ENCODE data around the gene CD300LG. TPM values are rescaled to one million over a fixed set of nuclear protein-coding genes. Genes with fewer than 3 reads are reported as not detected.

CD300LG gene
- total RNA-seq, 1 donor from 2014 or later = 12.6 TPM

- Histone ChIP-seq H3K27ac (replicated peaks) (peak overlapping the region; percentile 93), H3K36me3 (peaks cover 43% of the 10 kb centered on the region), H3K27me3 (ENCODE audit: low read depth) (no peaks in the 10 kb centered on the region), H3K4me3 (peak overlapping the region; percentile 78), H3K9me3 (replicated peaks) (peaks cover 6% of the 10 kb centered on the region), H3K4me1 (peaks cover 67% of the 10 kb centered on the region)
- intact Hi-C loops (cut with micrococcal nuclease) = no loop called here
- DNase-seq = peak; percentile 83
- TF ChIP-seq CTCF (IDR thresholded peaks at IDR 0.05; ENCODE audit: borderline replicate concordance) = no peak
These were observed 15.3 kb upstream of the CD300LG start for GRCh38 chr17:43831633-43832032.

- TF ChIP-seq CTCF (IDR thresholded peaks at IDR 0.05; ENCODE audit: borderline replicate concordance) = no peak
- intact Hi-C loops (cut with micrococcal nuclease) = no loop called here
- Histone ChIP-seq H3K36me3 (peaks cover 38% of the 10 kb centered on the region), H3K4me1 (peaks cover 61% of the 10 kb centered on the region), H3K9me3 (replicated peaks) (peaks cover 6% of the 10 kb centered on the region), H3K27ac (replicated peaks) (peak overlapping the region; percentile 93), H3K27me3 (ENCODE audit: low read depth) (no peaks in the 10 kb centered on the region), H3K4me3 (peak overlapping the region; percentile 78)
- peak; percentile 74 for DNase-seq
These were observed 14.6 kb upstream of the CD300LG start for GRCh38 chr17:43832168-43832975.

- H3K27me3 ChIP-seq (ENCODE audit: low read depth) = no peaks in the 10 kb centered on the region
- DNase-seq = peak; percentile 76
- peaks cover 29% of the 10 kb centered on the region for H3K36me3 ChIP-seq
- peaks cover 6% of the 10 kb centered on the region for H3K9me3 ChIP-seq (replicated peaks)
- peak within 1 kb of the TSS; percentile 93 for H3K27ac ChIP-seq (replicated peaks)
- peaks cover 53% of the 10 kb centered on the region for H3K4me1 ChIP-seq
- intact Hi-C loops (cut with micrococcal nuclease) = no loop called here
- no peak for TF ChIP-seq CTCF (IDR thresholded peaks at IDR 0.05; ENCODE audit: borderline replicate concordance)
- peak within 1 kb of the TSS; percentile 78 for H3K4me3 ChIP-seq
These were observed 13.8 kb upstream of the CD300LG start, which contains the start of gene MPP3 for GRCh38 chr17:43832976-43833829. MPP3 (minus strand) TSS chr17:43833146; CDS start chr17:43831906, 1,240 bp downstream.

- Histone ChIP-seq H3K27me3 (ENCODE audit: low read depth) (no peaks in the 10 kb centered on the region), H3K27ac (replicated peaks) (peak overlapping the region; percentile 93), H3K9me3 (replicated peaks) (peaks cover 6% of the 10 kb centered on the region), H3K4me1 (peaks cover 44% of the 10 kb centered on the region), H3K4me3 (peak overlapping the region; percentile 78), H3K36me3 (peaks cover 22% of the 10 kb centered on the region)
- intact Hi-C loops (cut with micrococcal nuclease) = no loop called here
- no peak for TF ChIP-seq CTCF (IDR thresholded peaks at IDR 0.05; ENCODE audit: borderline replicate concordance)
- no peak for DNase-seq
These were observed 12.9 kb upstream of the CD300LG start for GRCh38 chr17:43834106-43834505.

- H3K9me3 ChIP-seq (replicated peaks) = no peaks in the 10 kb centered on the region
- H3K27ac ChIP-seq (replicated peaks) = no peak overlapping the region
- no peaks in the 10 kb centered on the region for H3K27me3 ChIP-seq (ENCODE audit: low read depth)
- no peak for DNase-seq
- H3K36me3 ChIP-seq = no peaks in the 10 kb centered on the region
- TF ChIP-seq CTCF (IDR thresholded peaks at IDR 0.05; ENCODE audit: borderline replicate concordance) = no peak
- H3K4me1 ChIP-seq = peaks cover 20% of the 10 kb centered on the region
- intact Hi-C loops (cut with micrococcal nuclease) = loop anchor here (10.0 kb wide), 1 partner anchor 55 kb away; the partner anchor contains the start of gene CFAP97D1
- H3K4me3 ChIP-seq = no peak overlapping the region
These were observed 7.3 kb upstream of the CD300LG start for GRCh38 chr17:43839670-43840108.

Data from left ventricle myocardium inferior (tissue), 1 donor.